K562 (cell line): Measurements from ENCODE around the gene OXLD1. TPM values are rescaled to one million over a fixed set of nuclear protein-coding genes. Genes with fewer than 3 reads are reported as not detected.

Experiments used
- BRF1 ChIP-seq: IDR thresholded peaks from 3 replicates; pipeline ENCODE4 v1.6.1; 2011; ENCODE audit warnings: borderline replicate concordance, mild to moderate bottlenecking; ENCODE audit not compliant: insufficient read length; ENCODE audit errors: extremely low read depth
- CHD7 ChIP-seq: fragments of 200-600 bp; sonication (generic); IDR thresholded peaks from one replicate; pipeline ENCODE4 v1.6.1; 2012; ENCODE audit warnings: mild to moderate bottlenecking, low read depth, low read length, inconsistent platforms
- DNMT1 ChIP-seq: fragments of 450-650 bp; IDR thresholded peaks from 2 replicates; pipeline ENCODE4 v1.6.1; 2016; ENCODE audit warnings: antibody characterized with exemption, mild to moderate bottlenecking
- HNRNPLL ChIP-seq: fragments of 200-400 bp; formaldehyde crosslinking; IDR thresholded peaks from 2 replicates; pipeline ENCODE4 v1.6.1; 2017; ENCODE audit warnings: low read length, low read depth, mild to moderate bottlenecking; ENCODE audit not compliant: poor library complexity, severe bottlenecking
- PTTG1 ChIP-seq: fragments of 450-650 bp; IDR thresholded peaks from 2 replicates; pipeline ENCODE4 v1.6.1; 2016; ENCODE audit warnings: low read depth, mild to moderate bottlenecking, missing genetic modification characterization, missing compliant biosample characterization
- polyA plus RNA-seq, 8 experiments: library from polyadenylated mRNA; depleted of rRNA in 4 of 8; stranded (reverse) in 5 of 8; unstranded in 3 of 8; fragments of >200 nt; fragmentation: Nextera tagmentation in 2 of 8; fragmentation: Illumina TruSeq in 1 of 8; extraction: Ambion mirVana in 2 of 8; extraction: Trizol in 1 of 8; gene quantifications; 2 replicates each; pipeline versions ENCODE4 v1.2.1 to v1.2.3, GENCODE V29; 2011 to 2014; ENCODE audit warnings: inconsistent platforms in 1 of 8, missing spikeins in 1 of 8
- total RNA-seq, 7 experiments: library from RNA; depleted of rRNA in 6 of 7; stranded (reverse); fragments of >200 nt in 6 of 7; fragmentation: Illumina TruSeq in 2 of 7; extraction: Trizol in 2 of 7; gene quantifications; 2 replicates each; pipeline versions ENCODE4 v1.2.1 to v1.2.3, GENCODE V29; 2011 to 2021; ENCODE audit warnings: low replicate concordance in 1 of 7

OXLD1 gene
- total and polyA plus RNA-seq, 9 of the 15 experiments (the other 6 are each of a cell fraction or from before 2014, with no cell fraction given), result 4.4 to 115 (median 29.3) TPM

GRCh38 chr17:81660441-81660840 lies 6.0 kb downstream of the OXLD1 start (continued):
- TF ChIP-seq CHD7 (no peak), PTTG1 (no peak), DNMT1 (no peak), HNRNPLL (no peak), BRF1 (no peak)
